HepG2 (cell line): ENCODE data around the gene ACTN3. TPM values are rescaled to one million over a fixed set of nuclear protein-coding genes. Genes with fewer than 3 reads are reported as not detected.

ENCODE experiments used
- ATRX ChIP-seq: sonication (generic); formaldehyde crosslinking; IDR thresholded peaks from 2 replicates; pipeline ENCODE4 v1.4.0; 2020; ENCODE audit warnings: missing genetic modification reagents, borderline replicate concordance
- DPF2 ChIP-seq: sonication (generic); formaldehyde crosslinking; IDR thresholded peaks from 2 replicates; pipeline ENCODE4 v1.4.0; 2020; ENCODE audit warnings: mild to moderate bottlenecking, low read depth, missing genetic modification reagents, borderline replicate concordance
- EED ChIP-seq: sonication (generic); formaldehyde crosslinking; IDR thresholded peaks from 2 replicates; pipeline ENCODE4 v1.5.0; 2020; ENCODE audit warnings: mild to moderate bottlenecking, missing genetic modification reagents
- EP300 ChIP-seq, 3 experiments: sonication (generic) in 1 of 3; formaldehyde crosslinking in 1 of 3; IDR thresholded peaks; 2 replicates each; pipeline versions ENCODE4 v1.5.1 to v1.6.1; 2011 to 2020; ENCODE audit warnings: low read depth in 2 of 3, low read length in 2 of 3, borderline replicate concordance in 1 of 3, improper control_type of control experiment in 1 of 3, mild to moderate bottlenecking in 1 of 3, missing genetic modification reagents in 1 of 3, moderate library complexity in 1 of 3
- HDAC6 ChIP-seq: fragments of 200-600 bp; sonication (generic); IDR thresholded peaks from 2 replicates; pipeline ENCODE4 v1.7.0; 2017; ENCODE audit warnings: mild to moderate bottlenecking, antibody characterized with exemption, low read length, low read depth
- HOXA9 ChIP-seq: sonication (generic); formaldehyde crosslinking; IDR thresholded peaks from 2 replicates; pipeline ENCODE4 v1.8.1; 2022; ENCODE audit warnings: missing genetic modification reagents, mild to moderate bottlenecking, moderate library complexity, borderline replicate concordance
- NCOR1 ChIP-seq: fragments of 200-600 bp; sonication (generic); IDR thresholded peaks from 2 replicates; pipeline ENCODE4 v1.7.0; 2017; ENCODE audit warnings: antibody characterized with exemption, low read length, borderline replicate concordance
- SAP130 ChIP-seq: IDR thresholded peaks from 2 replicates; pipeline ENCODE4 v1.6.1; 2016; ENCODE audit warnings: low read depth
- SRY ChIP-seq: sonication (generic); formaldehyde crosslinking; IDR thresholded peaks from 2 replicates; pipeline ENCODE4 v1.8.0; 2022; ENCODE audit warnings: mild to moderate bottlenecking, missing genetic modification reagents
- TCF7 ChIP-seq: sonication (generic); IDR thresholded peaks from 2 replicates; pipeline ENCODE4 v1.6.1; 2016; ENCODE audit warnings: antibody characterized with exemption, low read depth
- ZNF121 ChIP-seq: sonication (generic); formaldehyde crosslinking; IDR thresholded peaks from 2 replicates; pipeline ENCODE4 v1.5.0; 2020; ENCODE audit warnings: mild to moderate bottlenecking, missing genetic modification reagents
- ZNF143 ChIP-seq: sonication (generic); formaldehyde crosslinking; IDR thresholded peaks from 2 replicates; pipeline ENCODE4 v1.4.0; 2020; ENCODE audit warnings: missing genetic modification reagents
- ZNF382 ChIP-seq: sonication (generic); formaldehyde crosslinking; IDR thresholded peaks from 2 replicates; pipeline ENCODE4 v1.5.0; 2020; ENCODE audit warnings: missing genetic modification reagents, mild to moderate bottlenecking, borderline replicate concordance
- ZNF501 ChIP-seq: sonication (generic); formaldehyde crosslinking; IDR thresholded peaks from 2 replicates; pipeline ENCODE4 v1.5.1; 2020; ENCODE audit warnings: mild to moderate bottlenecking, moderate library complexity, missing genetic modification reagents
- ZSCAN22 ChIP-seq: sonication (generic); formaldehyde crosslinking; IDR thresholded peaks from 2 replicates; pipeline ENCODE4 v1.4.0; 2020; ENCODE audit warnings: mild to moderate bottlenecking, missing genetic modification reagents
- polyA plus RNA-seq, 8 experiments: library from polyadenylated mRNA; depleted of rRNA in 3 of 8; stranded (reverse) in 7 of 8; unstranded in 1 of 8; fragments of >200 nt; fragmentation: Illumina TruSeq in 4 of 8; extraction: Trizol in 4 of 8; gene quantifications; 2 replicates each; pipeline versions ENCODE4 v1.2.1 to v1.2.3, GENCODE V29; 2011 to 2016; ENCODE audit warnings: low read depth in 4 of 8, missing spikeins in 1 of 8, mixed read lengths in 1 of 8; ENCODE audit not compliant: insufficient read depth in 1 of 8
- total RNA-seq, 5 experiments: library from RNA; depleted of rRNA; stranded (reverse); fragments of >200 nt; fragmentation: Illumina TruSeq; extraction: Trizol; gene quantifications; 2 replicates each; pipeline ENCODE4 v1.2.3, GENCODE V29; 2016; ENCODE audit warnings: low read depth in 1 of 5
- TF ChIP-seq, protein P1 (sequence below): sonication (generic); formaldehyde crosslinking; IDR thresholded peaks from 2 replicates; pipeline ENCODE4 v1.4.0; 2020; ENCODE audit warnings: mild to moderate bottlenecking, missing genetic modification reagents
- TF ChIP-seq, protein P2 (sequence below): IDR thresholded peaks from 2 replicates; pipeline ENCODE4 v1.6.1; 2016; ENCODE audit warnings: mild to moderate bottlenecking, missing biosample characterization, missing genetic modification reagents
- TF ChIP-seq, protein P3 (sequence below): sonication (generic); formaldehyde crosslinking; IDR thresholded peaks from 2 replicates; pipeline ENCODE4 v1.9.0; 2021; ENCODE audit warnings: missing genetic modification reagents, borderline replicate concordance
- TF ChIP-seq, protein P4 (sequence below): sonication (generic); formaldehyde crosslinking; IDR thresholded peaks from 2 replicates; pipeline ENCODE4 v1.5.0; 2020; ENCODE audit warnings: mild to moderate bottlenecking, missing genetic modification reagents, moderate library complexity
- TF ChIP-seq, protein P5 (sequence below): sonication (generic); formaldehyde crosslinking; IDR thresholded peaks from 2 replicates; pipeline ENCODE4 v1.9.0; 2021; ENCODE audit warnings: missing genetic modification reagents, borderline replicate concordance

The ACTN3 gene
- total and polyA plus RNA-seq, 2 of the 13 experiments (the other 11 are each of a cell fraction or from before 2014, with no cell fraction given) = 0.04 to 0.09 TPM

DNA sequence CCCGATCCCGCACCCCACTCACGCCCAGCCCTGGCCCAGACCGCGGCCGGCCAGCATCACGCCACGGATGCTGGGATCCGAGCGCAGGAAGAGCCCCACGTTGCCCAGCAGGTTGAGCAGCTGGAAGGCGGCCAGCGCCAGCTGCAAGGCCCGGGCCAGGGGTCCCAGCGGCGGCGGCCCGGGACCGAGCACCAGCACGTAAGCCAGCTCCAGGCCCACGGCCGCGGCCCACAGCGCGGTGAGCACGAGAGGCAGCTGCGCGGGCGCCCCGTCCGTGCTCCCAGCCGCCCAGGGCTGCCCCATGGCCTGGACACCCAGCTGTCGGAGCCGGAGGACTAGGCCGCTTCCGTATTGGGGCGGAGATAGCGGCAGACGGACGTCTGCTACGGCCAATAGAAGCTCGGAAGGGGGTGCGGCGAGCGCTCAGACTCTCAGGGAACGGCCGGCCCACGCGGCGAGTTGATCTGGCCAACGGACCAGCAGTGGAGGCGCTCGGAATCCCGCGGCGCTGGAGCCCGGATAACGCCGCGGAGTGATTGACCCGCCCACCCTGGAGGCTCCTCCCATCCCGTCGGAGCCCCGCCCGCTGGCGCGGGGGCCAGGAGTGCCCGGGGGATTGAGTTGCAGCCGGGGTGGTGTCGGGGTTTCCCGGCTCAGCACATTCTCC, 869 bp upstream of the ACTN3 start, which contains the start of gene ZDHHC24 (continued):
- TF ChIP-seq, protein P1, sequence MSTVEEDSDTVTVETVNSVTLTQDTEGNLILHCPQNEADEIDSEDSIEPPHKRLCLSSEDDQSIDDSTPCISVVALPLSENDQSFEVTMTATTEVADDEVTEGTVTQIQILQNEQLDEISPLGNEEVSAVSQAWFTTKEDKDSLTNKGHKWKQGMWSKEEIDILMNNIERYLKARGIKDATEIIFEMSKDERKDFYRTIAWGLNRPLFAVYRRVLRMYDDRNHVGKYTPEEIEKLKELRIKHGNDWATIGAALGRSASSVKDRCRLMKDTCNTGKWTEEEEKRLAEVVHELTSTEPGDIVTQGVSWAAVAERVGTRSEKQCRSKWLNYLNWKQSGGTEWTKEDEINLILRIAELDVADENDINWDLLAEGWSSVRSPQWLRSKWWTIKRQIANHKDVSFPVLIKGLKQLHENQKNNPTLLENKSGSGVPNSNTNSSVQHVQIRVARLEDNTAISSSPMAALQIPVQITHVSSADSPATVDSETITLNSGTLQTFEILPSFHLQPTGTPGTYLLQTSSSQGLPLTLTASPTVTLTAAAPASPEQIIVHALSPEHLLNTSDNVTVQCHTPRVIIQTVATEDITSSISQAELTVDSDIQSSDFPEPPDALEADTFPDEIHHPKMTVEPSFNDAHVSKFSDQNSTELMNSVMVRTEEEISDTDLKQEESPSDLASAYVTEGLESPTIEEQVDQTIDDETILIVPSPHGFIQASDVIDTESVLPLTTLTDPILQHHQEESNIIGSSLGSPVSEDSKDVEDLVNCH (CRISPR knock-in tag) = no peak
- TF ChIP-seq, protein P2, sequence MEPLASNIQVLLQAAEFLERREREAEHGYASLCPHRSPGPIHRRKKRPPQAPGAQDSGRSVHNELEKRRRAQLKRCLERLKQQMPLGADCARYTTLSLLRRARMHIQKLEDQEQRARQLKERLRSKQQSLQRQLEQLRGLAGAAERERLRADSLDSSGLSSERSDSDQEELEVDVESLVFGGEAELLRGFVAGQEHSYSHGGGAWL (CRISPR knock-in tag) = peak; percentile 33; the same call in 1 of the 2 replicates
- TF ChIP-seq ZNF143 (CRISPR knock-in tag) = no peak
- TF ChIP-seq, protein P3, sequence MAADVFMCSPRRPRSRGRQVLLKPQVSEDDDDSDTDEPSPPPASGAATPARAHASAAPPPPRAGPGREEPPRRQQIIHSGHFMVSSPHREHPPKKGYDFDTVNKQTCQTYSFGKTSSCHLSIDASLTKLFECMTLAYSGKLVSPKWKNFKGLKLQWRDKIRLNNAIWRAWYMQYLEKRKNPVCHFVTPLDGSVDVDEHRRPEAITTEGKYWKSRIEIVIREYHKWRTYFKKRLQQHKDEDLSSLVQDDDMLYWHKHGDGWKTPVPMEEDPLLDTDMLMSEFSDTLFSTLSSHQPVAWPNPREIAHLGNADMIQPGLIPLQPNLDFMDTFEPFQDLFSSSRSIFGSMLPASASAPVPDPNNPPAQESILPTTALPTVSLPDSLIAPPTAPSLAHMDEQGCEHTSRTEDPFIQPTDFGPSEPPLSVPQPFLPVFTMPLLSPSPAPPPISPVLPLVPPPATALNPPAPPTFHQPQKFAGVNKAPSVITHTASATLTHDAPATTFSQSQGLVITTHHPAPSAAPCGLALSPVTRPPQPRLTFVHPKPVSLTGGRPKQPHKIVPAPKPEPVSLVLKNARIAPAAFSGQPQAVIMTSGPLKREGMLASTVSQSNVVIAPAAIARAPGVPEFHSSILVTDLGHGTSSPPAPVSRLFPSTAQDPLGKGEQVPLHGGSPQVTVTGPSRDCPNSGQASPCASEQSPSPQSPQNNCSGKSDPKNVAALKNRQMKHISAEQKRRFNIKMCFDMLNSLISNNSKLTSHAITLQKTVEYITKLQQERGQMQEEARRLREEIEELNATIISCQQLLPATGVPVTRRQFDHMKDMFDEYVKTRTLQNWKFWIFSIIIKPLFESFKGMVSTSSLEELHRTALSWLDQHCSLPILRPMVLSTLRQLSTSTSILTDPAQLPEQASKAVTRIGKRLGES (CRISPR knock-in tag) = no peak
- no peak for TF ChIP-seq ZNF382
- no peak; the same call in 1 of the 2 replicates for TF ChIP-seq ZNF121 (CRISPR knock-in tag)
- TF ChIP-seq ZSCAN22 (CRISPR knock-in tag) = no peak
- TF ChIP-seq, protein P4, sequence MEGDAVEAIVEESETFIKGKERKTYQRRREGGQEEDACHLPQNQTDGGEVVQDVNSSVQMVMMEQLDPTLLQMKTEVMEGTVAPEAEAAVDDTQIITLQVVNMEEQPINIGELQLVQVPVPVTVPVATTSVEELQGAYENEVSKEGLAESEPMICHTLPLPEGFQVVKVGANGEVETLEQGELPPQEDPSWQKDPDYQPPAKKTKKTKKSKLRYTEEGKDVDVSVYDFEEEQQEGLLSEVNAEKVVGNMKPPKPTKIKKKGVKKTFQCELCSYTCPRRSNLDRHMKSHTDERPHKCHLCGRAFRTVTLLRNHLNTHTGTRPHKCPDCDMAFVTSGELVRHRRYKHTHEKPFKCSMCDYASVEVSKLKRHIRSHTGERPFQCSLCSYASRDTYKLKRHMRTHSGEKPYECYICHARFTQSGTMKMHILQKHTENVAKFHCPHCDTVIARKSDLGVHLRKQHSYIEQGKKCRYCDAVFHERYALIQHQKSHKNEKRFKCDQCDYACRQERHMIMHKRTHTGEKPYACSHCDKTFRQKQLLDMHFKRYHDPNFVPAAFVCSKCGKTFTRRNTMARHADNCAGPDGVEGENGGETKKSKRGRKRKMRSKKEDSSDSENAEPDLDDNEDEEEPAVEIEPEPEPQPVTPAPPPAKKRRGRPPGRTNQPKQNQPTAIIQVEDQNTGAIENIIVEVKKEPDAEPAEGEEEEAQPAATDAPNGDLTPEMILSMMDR (CRISPR knock-in tag) = 0 out of 2 replicates have a peak, but pooled peaks have one; percentile 28
- no peak for TF ChIP-seq ATRX (CRISPR knock-in tag)
- peak; percentile 59; the same call in 1 of the 2 replicates for TF ChIP-seq SRY
- TF ChIP-seq ZNF501 (CRISPR knock-in tag) = no peak
- TF ChIP-seq NCOR1 = no peak
- TF ChIP-seq, protein P5, sequence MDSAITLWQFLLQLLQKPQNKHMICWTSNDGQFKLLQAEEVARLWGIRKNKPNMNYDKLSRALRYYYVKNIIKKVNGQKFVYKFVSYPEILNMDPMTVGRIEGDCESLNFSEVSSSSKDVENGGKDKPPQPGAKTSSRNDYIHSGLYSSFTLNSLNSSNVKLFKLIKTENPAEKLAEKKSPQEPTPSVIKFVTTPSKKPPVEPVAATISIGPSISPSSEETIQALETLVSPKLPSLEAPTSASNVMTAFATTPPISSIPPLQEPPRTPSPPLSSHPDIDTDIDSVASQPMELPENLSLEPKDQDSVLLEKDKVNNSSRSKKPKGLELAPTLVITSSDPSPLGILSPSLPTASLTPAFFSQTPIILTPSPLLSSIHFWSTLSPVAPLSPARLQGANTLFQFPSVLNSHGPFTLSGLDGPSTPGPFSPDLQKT (CRISPR knock-in tag) = no peak
- TF ChIP-seq TCF7 = no peak
- TF ChIP-seq EED = no peak
- TF ChIP-seq EP300 (IDR thresholded peaks at IDR 0.05; ENCODE audit: low read depth in 2 of 2, low read length in 2 of 2) = no peak
- no peak for TF ChIP-seq EP300 (CRISPR knock-in tag; IDR thresholded peaks at IDR 0.05; ENCODE audit: borderline replicate concordance)
- no peak for TF ChIP-seq HDAC6
- TF ChIP-seq SAP130 (CRISPR knock-in tag) = peak; percentile 99
- TF ChIP-seq DPF2 (CRISPR knock-in tag) = no peak
- TF ChIP-seq HOXA9 = no peak
